ENCODE results near the gene PATE1. TPM values are rescaled to one million over a fixed set of nuclear protein-coding genes. Genes with fewer than 3 reads are reported as not detected.

PATE1 gene
- total and polyA plus RNA-seq, 2 donors (not counting 3 experiments of a cell fraction or from before 2014, with no cell fraction given) = not detected

Other genes starting within 250 kb of the PATE1 start
- 115 and 119 TPM in 2 replicates for gene EI24, start 176.8 kb upstream of the PATE1 start, total RNA-seq
- 175 and 192 TPM in 2 replicates for gene EI24, start 176.8 kb upstream of the PATE1 start, polyA plus RNA-seq
- 216 and 236 TPM in 2 replicates for gene STT3A, start 153.4 kb upstream of the PATE1 start, total RNA-seq
- 316 and 362 TPM in 2 replicates for gene STT3A, start 153.4 kb upstream of the PATE1 start, polyA plus RNA-seq
- gene CHEK1, start 121.1 kb upstream of the PATE1 start, total RNA-seq = 55.6 and 66.1 TPM in 2 replicates
- gene CHEK1, start 121.1 kb upstream of the PATE1 start, polyA plus RNA-seq = 11.8 and 15.0 TPM in 2 replicates
- not detected in 2 replicates for gene ACRV1, start 65.4 kb upstream of the PATE1 start, total RNA-seq
- not detected in 2 replicates for gene ACRV1, start 65.4 kb upstream of the PATE1 start, polyA plus RNA-seq
- 0.31 TPM in 1 of 2 replicates, not detected in the other for gene PATE2, start 32.5 kb downstream of the PATE1 start, total RNA-seq
- not detected in 2 replicates for gene PATE2, start 32.5 kb downstream of the PATE1 start, polyA plus RNA-seq
- not detected in 2 replicates for gene PATE3, start 41.8 kb downstream of the PATE1 start, total RNA-seq
- not detected in 2 replicates for gene PATE3, start 41.8 kb downstream of the PATE1 start, polyA plus RNA-seq
- not detected in 2 replicates for gene PATE4, start 87.0 kb downstream of the PATE1 start, total RNA-seq
- gene PATE4, start 87.0 kb downstream of the PATE1 start, polyA plus RNA-seq = not detected in 2 replicates
- gene HYLS1, start 141.4 kb downstream of the PATE1 start, total RNA-seq = 9.4 and 12.6 TPM in 2 replicates
- 3.7 and 4.7 TPM in 2 replicates for gene HYLS1, start 141.4 kb downstream of the PATE1 start, polyA plus RNA-seq
- gene PUS3, start 156.9 kb downstream of the PATE1 start, total RNA-seq = 10.3 and 15.1 TPM in 2 replicates
- gene PUS3, start 156.9 kb downstream of the PATE1 start, polyA plus RNA-seq = 4.6 and 5.1 TPM in 2 replicates
- not detected in 2 replicates for gene DDX25, start 158.2 kb downstream of the PATE1 start, total RNA-seq
- gene DDX25, start 158.2 kb downstream of the PATE1 start, polyA plus RNA-seq = not detected in 2 replicates
- gene VSIG10L2, start 199.8 kb downstream of the PATE1 start, total RNA-seq = not detected in 2 replicates
- not detected in 2 replicates for gene VSIG10L2, start 199.8 kb downstream of the PATE1 start, polyA plus RNA-seq